Measurements from ENCODE around the gene IL12RB2.
"Not testable (repeated sequence)": the region's sequence is repeated elsewhere in the genome, so short reads cannot be mapped to it uniquely, and the experiment has no call there.

- not testable (repeated sequence) for TF ChIP-seq CTCF (IDR thresholded peaks at IDR 0.05; ENCODE audit: low read length); EZH2 (optimal IDR thresholded peaks at IDR 0.05; ENCODE audit: low read depth, low read length)
Measured at GRCh38 chr1:67417733-67418132, 110.1 kb downstream of the IL12RB2 start.

All from MM.1S (cell line).